Measurements from ENCODE around the gene IL1RAPL1. TPM values are rescaled to one million over a fixed set of nuclear protein-coding genes. Genes with fewer than 3 reads are reported as not detected.
"Not testable (repeated sequence)": the region's sequence is repeated elsewhere in the genome, so short reads cannot be mapped to it uniquely, and the experiment has no call there.

Gene IL1RAPL1
- total RNA-seq, 1 experiment from 2014 or later: 0.10 TPM

DNA sequence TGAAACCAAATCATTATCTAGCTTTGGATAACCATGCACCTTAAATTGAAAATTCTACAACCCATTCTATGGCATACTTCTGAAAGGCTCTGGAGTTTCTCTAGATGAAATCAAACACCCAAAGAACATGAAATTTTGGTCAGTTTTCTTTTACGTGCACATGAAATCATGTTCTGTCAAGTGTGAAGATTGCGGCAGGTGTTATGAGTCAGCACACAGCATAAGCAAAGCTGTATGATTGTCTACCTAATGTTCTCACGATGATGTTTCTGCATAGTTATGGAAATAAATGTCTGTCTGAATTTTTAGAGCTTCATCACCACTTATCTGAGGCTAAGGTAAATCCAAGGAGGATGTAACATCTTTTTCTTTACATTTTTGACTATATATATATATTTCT lies 495.3 kb downstream of the IL1RAPL1 start:
- H3K4me3 ChIP-seq: no peak overlapping the region
- no peaks in the 10 kb centered on the region for H3K27me3 ChIP-seq
- H3K9me3 ChIP-seq: no peaks in the 10 kb centered on the region
- DNase-seq: no peak
- no peaks in the 10 kb centered on the region for H3K36me3 ChIP-seq

DNA sequence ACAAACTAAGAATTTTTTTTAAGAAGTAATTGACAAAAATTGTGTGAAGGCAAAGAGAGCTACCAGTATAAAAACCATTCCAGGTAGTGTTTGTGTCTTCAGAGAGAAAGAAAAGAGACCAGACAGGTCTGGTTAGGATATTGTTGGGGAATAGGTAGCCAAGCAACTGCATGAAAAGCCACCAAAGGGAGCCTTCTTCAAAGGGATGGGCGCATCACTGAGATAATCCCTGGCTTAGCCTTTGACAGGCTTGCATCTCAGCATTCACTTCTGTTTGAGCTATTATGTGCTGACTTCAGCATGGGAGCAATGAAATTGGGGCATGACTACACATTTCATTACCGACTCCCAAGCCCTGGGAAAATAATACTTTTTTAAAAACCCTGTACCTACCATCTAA lies 496.6 kb downstream of the IL1RAPL1 start:
- H3K4me3 ChIP-seq: no peak overlapping the region
- no peak for DNase-seq
- no peaks in the 10 kb centered on the region for H3K9me3 ChIP-seq
- no peaks in the 10 kb centered on the region for H3K36me3 ChIP-seq
- H3K27me3 ChIP-seq: no peaks in the 10 kb centered on the region

DNA sequence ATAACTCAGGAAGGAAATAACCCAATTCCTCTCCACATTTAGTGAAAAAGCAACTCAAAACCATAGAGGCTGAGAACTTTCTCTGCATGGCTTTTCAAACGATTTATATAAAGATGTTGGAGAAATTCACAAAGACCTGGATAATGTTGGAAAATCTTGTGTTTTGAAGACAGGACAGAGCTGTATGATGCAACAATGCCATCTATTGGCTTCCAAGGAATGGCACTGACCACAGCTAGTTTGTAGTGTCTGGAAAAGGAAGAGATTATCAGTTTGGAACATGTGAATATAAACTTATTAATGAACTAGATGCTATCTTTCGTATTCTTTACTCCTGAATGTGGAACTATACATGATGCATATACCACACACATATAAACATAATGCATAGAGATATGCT lies 503.6 kb downstream of the IL1RAPL1 start:
- Histone ChIP-seq H3K27me3 (no peaks in the 10 kb centered on the region), H3K4me3 (no peak overlapping the region), H3K36me3 (no peaks in the 10 kb centered on the region), H3K9me3 (no peaks in the 10 kb centered on the region)
- DNase-seq: peak; percentile 1

DNA sequence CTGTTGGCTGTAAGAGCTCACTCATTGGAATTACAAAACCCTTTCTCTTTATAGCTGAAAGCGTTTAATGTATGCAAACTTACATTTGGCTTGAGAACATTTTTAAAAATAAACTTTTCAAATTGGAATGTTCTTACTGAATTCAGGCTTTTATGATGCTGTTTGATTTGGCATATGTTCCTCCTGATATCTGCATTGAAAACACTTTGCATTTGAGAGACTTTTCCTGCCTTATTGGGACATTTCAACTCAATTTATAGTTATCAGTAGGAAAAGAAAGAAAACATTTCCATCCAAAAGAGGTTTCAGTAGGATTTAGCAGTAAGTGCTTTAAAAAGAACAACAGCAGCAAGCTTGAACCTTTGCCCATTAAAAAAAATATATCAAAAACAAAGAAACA lies 520.0 kb downstream of the IL1RAPL1 start:
- Histone ChIP-seq H3K36me3 (no peaks in the 10 kb centered on the region), H3K27me3 (no peaks in the 10 kb centered on the region)

DNA sequence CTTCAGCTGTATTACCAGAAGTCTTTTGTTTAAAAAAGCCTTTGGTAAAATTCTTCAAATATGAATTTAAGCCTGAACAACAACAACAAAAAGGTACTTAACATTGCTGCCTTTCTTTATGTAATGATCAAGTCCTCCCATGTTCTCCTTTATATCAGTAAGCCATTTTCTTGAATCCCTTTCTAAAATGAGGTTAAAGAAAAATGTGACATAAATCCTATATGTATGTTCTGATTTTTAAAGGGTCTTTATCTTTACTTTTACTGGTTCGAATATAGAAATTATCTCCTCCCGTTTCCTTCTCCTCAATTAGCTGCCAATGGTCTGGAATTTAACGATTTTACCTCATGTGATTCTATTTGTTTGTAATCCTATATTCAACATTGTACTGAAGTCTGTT lies 522.8 kb downstream of the IL1RAPL1 start:
- no peaks in the 10 kb centered on the region for H3K9me3 ChIP-seq
- no peak overlapping the region for H3K4me3 ChIP-seq
- H3K36me3 ChIP-seq: no peaks in the 10 kb centered on the region
- H3K27me3 ChIP-seq: no peaks in the 10 kb centered on the region
- no peak for DNase-seq

More for the DNA sequence above, 520.0 kb downstream of the IL1RAPL1 start:
- no peak for DNase-seq
- no peak overlapping the region for H3K4me3 ChIP-seq
- no peaks in the 10 kb centered on the region for H3K9me3 ChIP-seq

DNA sequence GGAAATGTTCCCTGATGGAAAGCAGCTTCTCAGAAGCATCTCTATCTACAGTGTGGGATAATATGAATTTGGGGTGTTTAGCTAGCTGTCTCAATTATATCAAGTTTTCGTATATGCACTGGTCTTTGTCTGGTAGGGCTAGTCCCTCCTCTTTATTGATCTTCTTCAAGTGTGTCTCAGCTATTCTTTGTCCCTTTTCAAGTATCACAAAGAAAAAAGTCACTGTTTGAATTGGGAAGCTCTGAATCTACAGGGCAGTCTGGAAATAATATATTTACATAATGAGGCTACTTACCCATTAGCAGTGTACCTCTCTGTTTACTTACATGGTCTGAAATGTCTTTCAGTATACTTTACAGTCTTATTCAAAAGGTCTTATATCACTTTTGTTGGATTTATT lies 526.0 kb downstream of the IL1RAPL1 start:
- Histone ChIP-seq H3K27me3 (no peaks in the 10 kb centered on the region), H3K9me3 (no peaks in the 10 kb centered on the region), H3K4me3 (no peak overlapping the region), H3K36me3 (no peaks in the 10 kb centered on the region)
- no peak for DNase-seq

DNA sequence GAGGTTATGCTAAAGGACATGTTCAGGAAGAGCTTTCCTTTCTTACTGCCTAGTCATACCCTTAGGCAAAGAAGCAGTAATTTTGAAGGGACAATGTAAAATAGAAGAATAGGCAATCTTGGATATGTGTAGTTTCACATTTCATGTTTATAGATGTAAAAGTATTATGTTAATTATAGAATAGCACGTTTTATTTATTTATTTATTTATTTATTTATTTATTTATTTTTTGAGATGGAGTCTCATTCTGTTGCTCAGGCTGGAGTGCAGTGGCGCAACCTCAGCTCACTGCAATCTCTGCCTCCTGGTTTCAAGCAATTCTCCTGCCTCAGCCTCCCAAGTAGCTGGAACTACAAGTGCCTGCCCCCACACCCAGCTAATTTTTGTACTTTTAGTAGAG lies 535.6 kb downstream of the IL1RAPL1 start:
- not testable (repeated sequence) for H3K9me3 ChIP-seq, H3K27me3 ChIP-seq, H3K4me3 ChIP-seq, DNase-seq, H3K36me3 ChIP-seq

DNA sequence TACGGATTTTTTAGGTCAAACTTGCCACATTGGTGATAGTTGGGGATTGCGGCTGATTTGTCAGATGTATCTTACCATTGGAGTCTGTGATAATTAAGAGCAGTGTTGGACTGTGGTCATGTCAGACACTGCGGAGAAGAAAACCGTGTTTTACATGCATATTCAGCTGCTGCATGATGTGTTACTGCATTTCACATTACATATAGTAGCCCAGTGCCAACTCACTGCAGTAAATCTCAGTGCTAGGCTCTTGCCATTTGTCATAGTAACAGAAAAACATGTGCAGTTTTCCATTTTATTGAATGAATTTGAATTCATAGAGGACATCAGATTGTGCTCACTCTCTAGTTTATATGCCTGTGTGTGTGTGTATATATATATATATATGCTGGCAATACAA lies 543.7 kb downstream of the IL1RAPL1 start:
- no peak for DNase-seq
- Histone ChIP-seq H3K4me3 (no peak overlapping the region), H3K27me3 (no peaks in the 10 kb centered on the region), H3K36me3 (no peaks in the 10 kb centered on the region), H3K9me3 (no peaks in the 10 kb centered on the region)

DNA sequence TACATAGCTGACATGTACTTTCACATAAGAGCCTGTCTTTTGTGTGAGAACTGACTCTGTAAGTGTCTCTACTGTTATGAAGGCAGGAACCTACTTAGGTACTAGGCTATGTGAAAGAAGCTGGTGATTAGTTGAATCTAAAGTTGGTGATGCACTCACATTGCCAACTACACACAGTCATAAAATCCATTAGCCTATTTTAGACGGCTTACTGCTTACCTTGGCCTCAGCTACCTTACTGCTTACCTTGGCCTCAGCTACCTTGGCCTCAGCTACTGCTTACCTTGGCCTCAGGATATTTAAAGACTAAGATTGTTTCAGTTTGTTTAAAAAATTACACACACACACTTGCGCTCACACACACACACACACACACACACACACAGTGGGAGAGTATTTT lies 549.7 kb downstream of the IL1RAPL1 start:
- H3K9me3 ChIP-seq: no peaks in the 10 kb centered on the region
- DNase-seq: no peak
- H3K4me3 ChIP-seq: no peak overlapping the region
- no peaks in the 10 kb centered on the region for H3K27me3 ChIP-seq
- H3K36me3 ChIP-seq: no peaks in the 10 kb centered on the region

DNA sequence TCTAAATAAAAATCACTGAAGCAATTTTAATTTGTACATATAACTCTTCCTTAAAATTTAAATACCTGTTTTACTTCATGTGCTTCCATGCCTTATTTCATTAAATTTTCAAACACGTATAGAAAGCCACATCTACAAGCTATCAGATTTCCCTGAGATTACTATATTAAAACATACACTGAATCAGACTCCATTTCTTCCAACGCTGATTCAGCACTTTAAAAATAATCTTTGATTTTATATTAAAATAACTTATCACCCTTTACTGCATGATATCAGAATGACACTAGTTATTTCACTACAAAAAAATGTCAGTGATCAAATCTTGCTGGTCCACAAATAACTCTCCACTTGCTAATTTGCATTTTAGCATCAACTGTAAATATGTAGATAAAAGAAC lies 550.8 kb downstream of the IL1RAPL1 start:
- H3K9me3 ChIP-seq: no peaks in the 10 kb centered on the region
- H3K27me3 ChIP-seq: no peaks in the 10 kb centered on the region
- no peaks in the 10 kb centered on the region for H3K36me3 ChIP-seq
- H3K4me3 ChIP-seq: no peak overlapping the region
- DNase-seq: no peak

DNA sequence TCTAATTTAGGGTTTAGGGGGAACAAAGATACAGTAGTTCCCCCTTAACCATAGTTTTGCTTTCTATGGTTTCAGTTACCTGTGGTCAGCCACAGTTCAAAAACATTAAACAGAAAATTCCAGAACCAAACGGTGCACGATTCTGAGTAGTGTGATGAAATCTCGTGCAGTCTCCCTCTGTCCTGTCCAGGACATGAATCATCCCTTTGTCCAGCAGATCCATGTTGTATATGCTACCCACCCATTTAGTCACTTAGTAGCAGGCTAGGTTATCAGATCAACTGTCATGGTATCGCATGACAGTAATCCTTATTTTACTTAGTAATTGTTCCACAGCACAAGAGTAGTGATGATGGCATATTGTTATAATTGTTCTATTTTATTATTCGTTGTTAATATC lies 556.1 kb downstream of the IL1RAPL1 start:
- no peaks in the 10 kb centered on the region for H3K27me3 ChIP-seq
- H3K4me3 ChIP-seq: no peak overlapping the region
- H3K9me3 ChIP-seq: no peaks in the 10 kb centered on the region
- no peak for DNase-seq
- no peaks in the 10 kb centered on the region for H3K36me3 ChIP-seq

DNA sequence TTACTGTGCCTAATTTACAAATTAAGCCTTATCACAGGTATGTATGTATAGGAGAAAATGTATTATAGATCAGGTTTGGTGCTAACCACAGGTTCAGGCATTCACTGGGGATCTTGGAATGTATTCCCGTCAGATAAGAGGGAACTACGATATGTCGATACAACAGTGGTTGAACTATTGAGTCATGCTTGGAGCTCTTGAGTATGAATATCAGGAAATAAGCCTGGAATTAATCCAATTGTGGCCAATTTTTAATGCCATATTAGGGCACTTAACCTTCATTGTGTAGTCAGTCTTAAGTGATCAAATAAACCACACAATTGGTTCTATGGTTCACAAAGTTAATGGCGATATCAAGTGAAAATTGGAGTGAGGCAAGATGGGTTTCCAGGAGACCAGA lies 556.5 kb downstream of the IL1RAPL1 start:
- no peak for DNase-seq
- no peaks in the 10 kb centered on the region for H3K27me3 ChIP-seq
- no peak overlapping the region for H3K4me3 ChIP-seq
- no peaks in the 10 kb centered on the region for H3K36me3 ChIP-seq
- H3K9me3 ChIP-seq: no peaks in the 10 kb centered on the region

DNA sequence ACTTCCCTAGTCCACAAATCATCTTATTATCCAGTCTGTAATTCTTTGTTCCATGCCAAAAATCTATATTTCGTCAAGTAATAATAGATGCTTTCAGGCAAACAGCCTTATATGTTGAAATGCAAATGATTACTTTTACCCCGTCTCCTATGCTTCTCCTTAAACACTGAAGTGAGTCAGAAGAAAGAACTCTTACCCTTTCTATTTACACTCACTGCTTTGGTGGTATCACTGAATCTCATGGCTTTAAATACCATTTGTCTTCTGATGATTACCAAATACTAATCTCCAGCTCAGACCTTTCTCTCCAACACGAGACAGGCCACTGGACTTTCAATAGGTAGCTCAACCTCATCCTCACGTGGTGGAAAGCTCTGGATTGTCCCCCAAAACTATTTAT lies 558.1 kb downstream of the IL1RAPL1 start:
- DNase-seq: no peak
- Histone ChIP-seq H3K27me3 (no peaks in the 10 kb centered on the region), H3K9me3 (no peaks in the 10 kb centered on the region), H3K36me3 (no peaks in the 10 kb centered on the region), H3K4me3 (no peak overlapping the region)

DNA sequence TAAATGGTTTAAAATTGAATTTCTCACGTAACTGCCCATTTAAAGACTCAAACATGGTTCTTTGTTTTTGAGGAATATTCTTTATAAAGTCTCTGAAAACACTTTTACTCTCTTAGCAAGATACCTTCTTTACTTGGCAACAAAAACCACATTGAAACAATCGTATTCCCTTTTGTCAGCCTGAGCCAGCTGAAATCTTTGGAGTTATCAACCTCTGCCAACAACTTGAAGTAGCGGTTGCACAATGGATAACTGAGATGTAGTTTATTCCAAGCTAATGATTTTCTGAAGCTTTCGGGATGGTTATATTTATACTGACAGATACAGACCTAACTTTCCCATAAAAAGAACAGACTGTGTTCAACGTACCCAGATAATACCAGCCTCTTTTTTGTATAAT lies 561.3 kb downstream of the IL1RAPL1 start:
- no peaks in the 10 kb centered on the region for H3K36me3 ChIP-seq
- H3K9me3 ChIP-seq: no peaks in the 10 kb centered on the region
- no peak for DNase-seq
- no peak overlapping the region for H3K4me3 ChIP-seq
- H3K27me3 ChIP-seq: no peaks in the 10 kb centered on the region

DNA sequence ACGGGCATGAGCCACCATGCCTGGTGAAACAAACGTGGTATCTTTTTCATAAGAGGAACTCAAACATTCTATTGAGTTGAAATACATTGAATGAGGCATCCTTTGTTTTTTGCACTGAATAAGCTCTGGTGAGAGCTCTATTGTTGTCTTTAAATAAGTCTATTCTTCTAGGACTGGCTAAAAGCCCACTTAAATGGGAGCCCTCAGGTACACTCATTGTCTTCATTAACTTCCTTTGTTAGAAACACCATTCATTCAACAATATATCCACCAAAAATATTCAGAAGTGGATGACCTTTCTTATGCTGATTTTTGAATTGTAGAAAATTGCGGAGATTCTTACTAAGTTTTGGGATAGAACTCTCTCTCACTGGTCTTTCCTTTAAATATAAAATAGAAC lies 568.0 kb downstream of the IL1RAPL1 start:
- Histone ChIP-seq H3K4me3 (no peak overlapping the region), H3K36me3 (no peaks in the 10 kb centered on the region), H3K27me3 (no peaks in the 10 kb centered on the region), H3K9me3 (no peaks in the 10 kb centered on the region)
- DNase-seq: no peak

DNA sequence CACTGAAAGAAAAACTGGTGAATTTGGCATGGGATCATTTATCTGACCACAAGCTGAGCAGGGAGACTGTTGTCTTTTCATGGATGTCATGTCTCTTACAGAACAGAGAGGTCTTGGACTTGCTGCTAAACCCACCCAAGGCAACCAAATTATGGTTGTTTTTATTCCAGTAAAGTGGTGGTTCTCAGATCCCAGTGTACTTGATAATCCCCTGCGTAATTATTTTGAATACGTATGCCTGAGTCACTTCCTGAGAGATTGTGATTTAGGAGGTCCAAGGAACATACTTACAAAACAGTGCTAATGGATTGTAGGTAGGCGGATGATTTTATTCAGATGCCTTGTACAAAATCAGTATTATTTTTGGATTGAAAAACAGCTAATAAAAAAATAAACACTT lies 585.6 kb downstream of the IL1RAPL1 start:
- Histone ChIP-seq H3K4me3 (no peak overlapping the region), H3K27me3 (no peaks in the 10 kb centered on the region), H3K9me3 (no peaks in the 10 kb centered on the region), H3K36me3 (no peaks in the 10 kb centered on the region)
- no peak for DNase-seq

DNA sequence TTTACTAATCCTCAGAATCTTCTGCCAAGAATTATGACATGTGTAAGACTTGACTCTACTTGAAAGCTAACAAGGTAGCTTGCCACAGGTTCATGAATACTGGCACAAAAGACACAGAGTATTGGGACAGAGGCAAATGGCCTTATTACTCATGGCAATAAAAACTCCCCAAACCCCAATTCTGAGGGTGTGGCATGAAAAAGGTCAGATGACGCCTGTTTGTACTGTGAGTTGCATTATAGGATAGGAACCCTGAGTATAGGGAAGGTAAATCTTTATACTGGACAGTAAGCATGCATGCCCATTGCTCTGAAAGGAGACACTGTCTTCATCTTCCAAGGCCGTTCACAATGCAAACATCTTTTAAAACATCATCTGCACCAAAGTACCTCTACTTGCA lies 600.0 kb downstream of the IL1RAPL1 start:
- H3K36me3 ChIP-seq: no peaks in the 10 kb centered on the region

DNA sequence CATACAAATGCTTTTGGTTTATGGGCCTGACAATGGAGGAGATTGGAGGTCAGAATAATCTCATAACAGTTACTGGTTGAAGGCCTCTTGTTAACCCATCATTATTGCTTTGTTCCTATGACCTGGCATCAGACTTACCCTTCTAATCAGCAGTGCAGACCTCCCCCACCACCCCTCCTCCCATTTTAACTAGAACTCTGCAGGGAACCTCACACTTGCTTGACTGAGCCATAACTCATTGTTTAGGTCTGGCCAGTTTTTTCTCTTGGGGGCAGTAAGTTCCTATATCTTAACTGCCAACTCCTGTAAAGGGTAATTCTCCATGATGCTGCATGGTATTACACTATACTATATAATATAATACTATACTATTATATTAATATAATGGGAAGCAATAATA lies 609.3 kb downstream of the IL1RAPL1 start:
- no peaks in the 10 kb centered on the region for H3K9me3 ChIP-seq
- H3K36me3 ChIP-seq: no peaks in the 10 kb centered on the region
- H3K27me3 ChIP-seq: no peaks in the 10 kb centered on the region
- H3K4me3 ChIP-seq: no peak overlapping the region
- DNase-seq: no peak

More for the DNA sequence above, 600.0 kb downstream of the IL1RAPL1 start:
- Histone ChIP-seq H3K9me3 (no peaks in the 10 kb centered on the region), H3K4me3 (no peak overlapping the region), H3K27me3 (no peaks in the 10 kb centered on the region)
- no peak for DNase-seq

DNA sequence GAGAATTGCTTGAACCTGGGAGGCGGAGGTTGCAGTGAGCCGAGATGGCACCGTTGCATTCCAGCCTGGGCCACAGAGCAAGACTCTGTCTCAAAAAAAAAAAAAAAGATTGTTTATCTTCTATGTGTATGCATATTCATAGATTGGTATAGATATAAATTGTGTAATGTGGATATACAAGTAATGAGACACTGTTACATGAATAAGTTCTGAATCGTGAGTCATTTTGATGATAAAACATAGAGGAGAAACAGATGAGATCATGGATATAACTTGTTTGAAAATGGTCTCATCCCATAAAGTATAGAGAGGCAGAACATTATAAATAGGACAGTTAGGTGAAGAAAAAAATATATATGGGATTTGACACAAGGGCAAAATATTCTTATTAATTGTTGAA lies 628.0 kb downstream of the IL1RAPL1 start:
- no peaks in the 10 kb centered on the region for H3K9me3 ChIP-seq
- no peaks in the 10 kb centered on the region for H3K27me3 ChIP-seq
- no peak for DNase-seq
- no peaks in the 10 kb centered on the region for H3K36me3 ChIP-seq
- no peak overlapping the region for H3K4me3 ChIP-seq

Data from MG63 (cell line).